Measurements from ENCODE around the gene CHDH.

Gene CHDH

DNA sequence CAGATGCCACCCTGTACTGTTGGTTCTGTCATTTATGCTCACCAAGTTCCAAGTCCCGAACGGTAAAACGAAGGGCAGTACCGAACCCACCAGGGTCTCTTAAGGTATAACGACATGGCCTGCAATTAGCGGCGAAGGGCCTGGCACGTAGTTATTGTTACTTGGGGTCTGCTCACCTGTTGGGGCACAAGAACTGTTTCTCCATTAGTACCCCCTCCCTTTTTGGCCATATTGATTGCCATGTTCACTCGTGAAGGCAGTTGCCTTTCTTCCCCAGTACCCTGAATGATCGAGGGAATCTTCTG, 584 bp upstream of the CHDH start:
- no peak for DNase-seq

DNA sequence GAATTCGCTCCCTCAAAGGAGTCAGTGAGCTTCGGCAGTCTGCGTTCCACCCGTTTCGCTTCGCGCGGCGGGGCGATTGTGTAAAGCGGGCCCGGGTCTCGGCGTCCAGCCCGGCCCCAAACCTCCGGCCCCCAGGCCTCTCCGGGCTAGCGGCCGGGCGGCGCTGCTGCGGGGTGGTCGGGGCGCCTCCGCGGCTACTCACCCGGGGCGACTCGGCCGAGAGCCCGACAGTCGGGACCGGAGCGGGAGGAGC, 412 bp downstream of the CHDH start:
- no peak for DNase-seq

DNA sequence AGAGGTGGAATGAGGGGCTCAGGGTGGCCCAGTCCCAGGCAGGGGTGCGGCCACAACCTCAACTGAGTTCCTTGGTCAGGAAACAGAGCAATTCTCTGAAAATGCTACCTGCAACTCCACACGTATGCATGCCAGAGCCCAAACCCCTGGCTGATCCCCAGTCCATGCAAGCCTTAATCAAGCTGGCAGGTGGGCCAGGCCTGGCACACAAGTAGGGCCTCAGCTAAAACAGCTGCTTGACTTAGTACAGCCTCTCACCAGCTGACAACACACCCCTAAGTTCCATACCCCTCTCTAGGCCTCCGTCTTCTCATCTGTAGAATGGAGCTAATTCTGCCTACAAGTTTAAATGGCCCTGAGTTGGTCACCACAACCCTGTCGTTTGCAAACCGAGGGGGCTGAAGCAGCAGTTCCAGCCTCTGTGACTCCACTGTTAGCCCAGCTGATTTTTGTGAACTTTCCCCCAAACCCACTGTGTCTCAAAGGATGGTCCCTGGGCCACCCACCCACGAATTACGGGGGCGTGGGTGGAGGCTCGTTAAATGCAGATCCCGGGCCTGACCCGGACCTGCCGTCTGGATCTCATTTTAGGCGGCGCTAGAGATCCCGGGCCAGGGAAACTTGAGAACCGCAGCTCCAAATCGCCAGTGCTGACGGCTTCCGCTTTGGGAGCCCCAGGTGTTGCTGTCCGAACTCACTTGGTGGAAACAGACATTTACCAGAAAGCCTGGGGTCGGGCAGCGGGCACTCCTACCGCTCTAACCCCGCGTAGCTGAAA, 927 bp downstream of the CHDH start:
- DNase-seq: no peak

DNA sequence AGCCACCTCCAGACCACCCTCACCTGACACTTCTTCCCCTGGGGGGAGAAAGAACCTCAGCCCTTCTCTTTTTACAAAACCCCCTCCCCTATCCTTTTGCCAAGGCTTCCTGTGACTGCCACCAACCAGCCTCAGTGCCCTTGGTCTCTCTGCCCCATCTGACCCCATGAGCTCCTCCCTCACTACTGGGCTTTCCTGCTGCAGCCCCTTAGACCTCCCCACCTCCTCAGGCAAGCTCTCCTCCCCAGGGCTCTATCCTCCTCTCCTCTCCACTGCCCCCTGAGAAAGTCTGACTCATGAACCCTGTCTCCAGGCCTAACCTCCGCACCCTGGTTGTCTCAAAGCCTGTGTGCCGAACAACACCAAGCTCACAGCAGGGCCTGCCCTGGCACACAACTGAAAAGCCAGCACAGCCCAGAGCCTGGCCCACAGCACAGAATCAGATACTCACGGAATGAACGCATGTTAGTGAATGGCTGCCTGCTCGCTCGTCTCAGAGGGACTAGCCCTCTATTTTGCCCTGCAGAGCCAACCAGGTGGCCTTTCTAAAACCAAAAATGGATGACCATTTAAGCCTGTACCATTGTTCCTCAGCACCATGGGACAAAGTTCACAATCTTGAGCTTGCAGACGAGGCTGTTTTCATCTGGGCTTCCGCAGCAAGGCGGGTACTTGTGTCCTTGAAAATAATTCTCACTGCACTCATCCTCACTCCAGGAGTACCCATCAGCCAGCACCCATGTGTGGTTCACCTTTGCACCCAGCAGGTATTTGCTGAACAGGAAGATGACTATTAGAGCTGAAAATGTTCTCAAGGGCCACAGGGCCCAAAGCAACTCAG, 1.7 kb downstream of the CHDH start:
- DNase-seq: no peak

DNA sequence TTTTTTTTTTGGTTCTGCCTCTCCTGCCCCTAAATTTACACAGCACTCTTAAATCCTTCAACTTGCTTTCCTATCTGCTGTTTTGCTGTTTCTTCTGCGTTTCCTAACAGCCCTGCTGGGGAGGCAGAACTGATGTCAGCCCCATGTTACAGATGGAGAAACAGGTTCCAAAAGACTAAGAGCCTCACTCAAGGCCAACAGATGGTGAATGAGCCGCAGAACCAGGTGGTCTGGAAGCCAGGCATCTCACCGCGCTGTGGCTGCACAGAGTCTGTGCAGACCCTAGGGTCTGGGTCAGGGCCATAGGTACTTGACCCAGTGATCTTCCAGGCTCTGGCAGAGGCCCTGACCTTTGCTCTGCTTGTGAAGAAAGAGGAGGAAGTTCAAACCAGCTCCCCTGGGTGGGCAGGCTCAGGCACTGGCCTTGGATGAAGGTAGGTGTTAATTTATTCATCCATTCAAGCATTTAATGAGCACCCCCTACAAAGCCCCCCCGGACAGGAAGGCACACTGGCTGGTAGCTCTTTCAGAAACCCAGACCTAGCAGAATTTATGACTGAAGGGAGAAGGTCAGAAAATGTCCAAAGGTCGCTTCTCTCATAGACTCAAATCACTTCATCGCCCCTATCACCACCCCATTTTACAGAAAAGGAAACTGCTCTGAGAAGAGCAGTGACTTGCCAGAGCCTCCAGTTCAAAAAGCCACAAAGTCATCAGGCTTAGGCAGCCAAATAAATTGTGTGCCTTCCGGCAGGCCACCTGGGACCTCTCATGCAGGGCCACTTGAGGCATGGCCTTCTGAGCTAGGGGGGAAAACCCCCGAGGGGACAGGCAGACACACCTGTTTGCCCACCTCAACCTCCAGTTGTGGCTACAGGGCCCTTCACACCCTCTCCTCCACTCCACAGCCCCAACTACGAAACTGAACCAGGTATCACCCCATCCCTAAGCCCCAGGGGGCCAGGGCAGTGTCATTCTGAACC, 2.7 kb downstream of the CHDH start:
- no peak for DNase-seq

DNA sequence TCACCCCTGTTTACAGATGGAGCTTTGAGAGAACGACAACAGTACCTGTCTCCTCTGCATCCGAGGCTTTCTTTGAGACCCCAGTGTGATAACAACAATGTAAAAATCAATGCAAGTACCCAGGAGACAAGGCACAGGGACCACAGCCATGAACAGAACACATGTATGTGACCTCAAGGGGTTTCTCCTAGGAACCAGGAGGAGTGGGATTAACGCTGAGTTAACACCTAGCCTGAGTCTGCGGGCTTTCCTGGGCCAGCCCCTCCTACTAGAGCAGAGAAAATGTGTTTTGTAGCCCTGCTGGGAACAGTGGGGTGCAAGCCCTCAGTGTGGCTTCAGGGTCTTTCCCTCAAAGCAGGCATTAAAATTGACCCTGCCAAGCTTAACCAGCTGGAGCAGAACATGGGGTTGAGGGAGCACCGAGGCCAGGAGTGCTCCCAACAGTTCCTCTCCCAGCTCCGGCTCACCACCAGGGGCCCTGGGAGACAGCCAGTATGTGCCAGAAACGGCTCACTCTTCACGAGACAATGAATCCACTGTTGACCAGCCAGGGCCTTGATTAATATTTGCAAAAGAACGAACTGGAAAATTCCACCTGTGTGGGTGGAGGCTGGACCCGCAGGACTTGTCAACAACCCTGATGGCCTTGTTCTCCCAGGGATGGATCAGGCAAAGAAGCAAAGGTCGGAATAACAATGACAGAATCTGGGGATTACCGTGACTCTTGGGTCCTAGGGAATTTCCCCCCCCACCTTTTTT, 3.6 kb downstream of the CHDH start:
- no peak for DNase-seq

DNA sequence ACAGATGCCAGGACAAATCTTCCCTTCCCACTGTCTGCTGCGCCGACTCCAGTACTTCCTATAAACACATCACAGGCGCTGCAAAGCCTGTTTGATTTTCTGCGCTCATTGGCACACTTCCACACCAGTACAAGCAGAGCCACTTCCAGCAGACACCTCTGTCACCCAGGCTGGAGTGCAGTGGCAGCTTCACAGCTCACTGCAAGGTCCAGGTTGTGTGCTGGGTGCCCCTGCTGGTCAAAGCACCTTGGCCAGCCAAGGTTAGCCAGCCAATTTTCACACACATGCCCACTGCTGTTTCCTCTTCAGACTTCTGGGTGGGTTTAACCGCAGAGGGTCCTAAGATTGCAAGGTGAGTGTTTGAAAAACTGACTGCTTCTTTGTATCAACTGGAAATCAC, 4.9 kb downstream of the CHDH start:
- no peak for DNase-seq

DNA sequence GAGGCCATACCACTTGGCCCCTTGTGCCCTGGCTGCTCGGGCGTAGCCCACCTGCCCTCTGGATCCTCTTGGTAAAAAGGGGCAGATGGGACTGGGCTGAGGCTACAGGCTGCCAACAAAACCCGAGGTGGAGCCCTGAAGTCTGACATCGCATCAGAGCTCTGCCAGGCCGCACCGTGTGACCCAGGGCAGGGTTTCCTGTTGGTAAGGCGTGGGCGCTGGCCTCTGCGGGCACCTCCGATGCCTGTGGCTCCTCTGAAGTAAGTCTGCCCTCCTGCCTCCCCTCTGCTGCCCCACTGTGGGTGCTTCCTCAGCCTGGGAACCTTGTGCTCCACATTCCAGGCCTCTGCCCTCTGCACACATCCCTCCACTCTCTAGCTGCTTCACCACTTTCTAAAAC, 8.9 kb downstream of the CHDH start:
- DNase-seq: no peak

DNA sequence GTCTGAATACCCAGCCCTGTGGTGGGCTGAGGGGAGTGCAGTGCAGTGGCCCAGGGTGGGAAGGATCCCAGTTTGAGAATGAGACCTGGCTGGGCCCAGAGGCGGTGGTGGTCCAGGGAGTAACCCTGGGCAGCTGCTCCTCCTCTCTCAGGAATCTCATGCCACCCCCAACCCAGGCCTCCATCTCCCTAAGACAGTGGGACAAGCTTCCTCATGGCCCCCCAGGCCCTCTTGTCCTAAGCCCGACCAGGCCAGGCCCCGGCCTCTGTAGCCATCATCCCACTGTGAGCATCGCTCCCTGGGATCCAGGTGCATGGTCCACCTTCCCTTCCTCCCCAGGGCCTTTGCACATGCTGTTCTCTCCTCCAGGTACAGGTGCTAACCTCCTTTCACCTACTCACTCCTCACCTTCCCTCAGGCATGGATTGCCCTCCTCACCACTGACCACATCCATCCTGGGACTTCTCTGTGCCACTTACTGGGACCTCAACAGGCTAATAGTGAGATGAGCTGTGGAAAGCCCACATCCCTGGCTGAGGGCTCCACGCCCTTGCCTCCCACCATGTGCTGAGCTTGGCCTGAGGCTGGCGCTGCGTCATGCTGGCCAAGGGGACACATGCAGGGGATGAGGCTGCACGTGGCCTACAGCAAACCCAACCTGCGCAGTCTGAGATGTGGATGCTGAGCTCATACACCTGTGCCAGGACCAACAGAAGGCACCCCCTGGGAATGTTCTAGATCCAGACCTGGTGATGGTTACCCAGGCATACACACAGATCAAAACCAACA, 9.9 kb downstream of the CHDH start:
- DNase-seq: no peak

DNA sequence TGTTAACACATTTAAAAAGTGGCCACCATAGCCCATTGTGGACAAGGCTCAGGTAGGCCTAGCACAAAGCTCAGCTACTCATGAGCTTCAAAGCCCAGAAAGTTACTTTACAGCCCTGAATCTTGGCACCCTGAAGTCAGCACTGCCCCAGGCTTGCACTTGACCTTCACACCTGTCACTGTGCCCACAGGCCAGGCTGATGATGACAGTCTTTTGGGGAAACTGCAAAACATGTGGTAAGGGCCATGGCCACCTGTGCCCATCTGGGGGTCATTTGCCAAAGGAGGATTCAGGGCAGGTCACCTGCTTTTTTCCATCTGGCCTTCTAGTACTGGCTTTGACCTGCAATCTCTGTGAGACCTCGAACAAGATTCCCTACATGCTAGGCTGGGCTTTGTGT, 11.0 kb downstream of the CHDH start:
- no peak for DNase-seq

DNA sequence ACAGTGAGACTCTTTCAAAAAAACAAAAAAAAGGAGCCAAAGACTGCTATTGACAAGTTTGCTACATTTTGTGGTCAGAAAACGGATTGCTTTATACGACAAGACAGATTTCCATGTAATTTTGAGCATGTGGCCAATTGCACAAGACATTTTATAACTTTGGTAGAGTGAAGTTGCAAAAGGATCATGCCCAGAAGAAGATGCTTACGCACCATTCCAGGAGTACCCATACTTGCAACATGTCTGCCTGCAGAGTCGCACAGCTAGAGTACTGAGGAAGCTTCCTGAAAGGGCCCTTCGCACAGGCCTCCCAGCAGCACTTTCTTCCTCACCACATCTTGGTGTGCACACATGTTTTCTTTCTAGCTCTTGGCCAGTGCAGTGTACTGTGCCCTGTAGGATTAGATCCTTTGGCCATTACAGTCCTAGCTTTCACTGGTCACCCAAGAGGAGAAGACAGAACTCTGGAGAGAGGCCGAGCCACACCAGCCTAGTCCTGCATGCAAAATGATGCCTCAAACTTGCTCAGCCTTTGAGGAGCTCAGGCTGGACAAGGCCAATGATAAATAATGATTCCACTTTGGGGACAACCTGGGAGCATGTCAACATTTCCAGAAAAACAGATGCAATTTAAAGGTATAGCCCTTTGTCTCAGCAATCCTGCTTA, 11.7 kb downstream of the CHDH start:
- no peak for DNase-seq

DNA sequence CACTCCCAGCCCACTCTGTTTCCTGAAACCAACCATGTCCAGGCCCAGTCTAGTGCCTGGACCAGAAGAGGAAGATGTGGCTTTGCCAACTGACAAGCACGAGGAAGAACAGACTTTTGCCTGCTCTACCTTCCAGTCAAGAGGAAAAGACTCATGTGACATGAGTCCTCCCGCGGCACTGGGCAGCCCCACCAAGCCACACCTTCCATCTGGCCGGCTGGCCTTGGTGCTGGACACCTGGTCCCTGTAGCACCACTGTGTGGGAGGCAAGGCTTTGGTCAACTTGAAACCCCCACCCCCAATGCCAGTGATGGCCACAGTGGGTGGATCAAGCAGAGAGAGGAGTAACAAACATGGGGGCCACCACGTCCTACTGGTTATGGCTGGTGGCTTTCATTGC, 12.5 kb downstream of the CHDH start:
- DNase-seq: no peak

DNA sequence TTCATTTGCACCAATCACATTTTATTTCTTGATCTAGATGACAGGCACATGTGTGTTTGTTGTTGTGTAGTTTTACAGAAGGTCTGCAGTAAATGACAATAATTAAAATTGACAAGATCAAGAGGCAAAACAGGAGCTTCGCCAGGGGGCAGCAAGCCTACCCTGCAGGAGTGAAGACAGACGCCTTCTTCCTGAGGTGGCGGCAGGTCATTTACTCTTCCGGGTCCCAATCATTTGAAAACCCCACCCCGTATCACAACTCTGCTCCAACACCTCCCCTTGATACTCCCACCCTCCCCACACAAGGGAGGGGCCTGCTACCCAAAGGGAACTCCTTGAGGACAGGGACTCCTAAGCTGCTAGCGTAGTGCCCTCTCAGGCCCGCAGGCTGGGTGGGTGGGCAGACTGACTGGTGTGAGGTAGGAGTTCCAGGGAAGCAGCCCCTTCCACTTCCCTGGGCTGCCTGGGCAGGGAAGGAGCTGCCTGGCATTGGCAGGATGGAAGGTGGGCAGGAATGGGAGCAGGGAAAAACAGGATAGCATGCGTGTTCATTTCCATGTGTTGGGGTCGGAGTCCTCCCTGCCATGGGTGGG, 13.1 kb downstream of the CHDH start:
- no peak for DNase-seq

DNA sequence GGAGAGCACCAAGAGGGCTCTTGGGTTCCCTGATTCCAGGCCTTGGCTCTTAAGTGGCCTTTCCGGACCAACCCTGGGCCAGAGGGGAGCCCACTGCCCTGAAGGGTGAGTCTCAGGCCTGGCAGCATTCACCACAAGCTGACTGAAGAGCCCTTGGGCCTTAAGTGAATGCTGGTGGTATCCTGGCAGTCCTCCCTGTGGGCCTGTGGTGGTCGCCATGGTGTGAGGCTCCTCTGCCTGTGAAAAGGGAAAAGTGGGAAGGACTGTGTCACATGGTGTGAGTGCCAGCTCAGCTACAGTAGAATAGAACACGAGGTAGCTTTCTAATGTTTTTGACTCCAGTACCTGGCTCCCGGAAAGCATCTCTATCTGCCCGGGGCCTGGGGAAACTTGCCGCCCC, 15.3 kb downstream of the CHDH start:
- no peak for DNase-seq

DNA sequence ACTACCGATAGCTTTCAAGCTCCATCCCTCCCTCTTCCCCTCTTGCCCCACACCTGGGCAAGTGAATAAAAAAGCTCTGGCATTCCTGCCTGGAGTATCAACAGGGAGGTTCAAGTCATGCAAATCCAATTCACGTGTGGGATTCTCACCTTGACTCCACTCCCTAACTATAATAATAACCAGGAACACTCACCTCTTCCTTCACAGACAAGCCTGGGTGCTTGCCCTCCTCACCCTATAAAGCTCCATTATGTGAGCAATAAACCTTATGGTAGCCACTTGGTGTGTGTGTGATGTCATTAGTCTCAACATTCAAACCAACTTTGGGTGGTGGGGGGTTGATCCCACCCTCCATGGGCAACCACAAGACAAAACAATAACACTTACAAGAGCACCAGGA, 16.6 kb downstream of the CHDH start:
- DNase-seq: no peak

DNA sequence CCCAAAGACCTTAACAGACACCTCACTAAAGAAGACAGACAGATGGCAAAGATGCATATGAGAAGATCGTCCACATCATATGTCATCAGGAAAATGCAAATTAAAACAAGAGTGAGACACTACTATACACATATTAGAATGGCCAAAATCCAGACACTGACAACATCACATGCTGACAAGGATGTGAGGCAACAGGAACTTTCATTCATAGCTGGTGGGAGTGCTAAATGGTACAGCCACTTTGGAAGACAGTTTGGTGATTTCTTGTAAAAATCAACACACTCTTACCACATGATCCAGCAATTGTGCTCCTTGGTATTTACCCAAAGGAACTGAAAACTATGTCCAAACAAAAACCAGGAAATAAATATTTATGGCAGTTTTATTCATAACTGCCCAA, 17.6 kb downstream of the CHDH start:
- no peak for DNase-seq

DNA sequence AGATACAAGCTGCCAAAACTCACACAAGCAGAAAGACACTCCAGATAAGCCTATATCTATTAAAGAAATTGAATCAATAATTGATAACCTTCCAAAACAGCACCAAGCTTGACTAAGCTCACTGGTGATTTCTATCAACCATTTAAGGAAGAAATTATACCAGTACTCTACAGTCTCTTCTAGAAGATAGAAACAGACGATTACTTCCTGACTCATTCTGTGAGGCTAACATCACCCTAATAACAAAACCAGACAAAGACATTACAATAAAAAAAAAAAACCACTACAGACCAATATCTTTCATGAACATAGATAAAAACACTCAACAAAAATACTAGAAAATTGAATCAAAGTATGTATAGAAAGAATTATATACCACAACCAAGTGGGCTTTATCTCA, 20.2 kb downstream of the CHDH start:
- no peak for DNase-seq

DNA sequence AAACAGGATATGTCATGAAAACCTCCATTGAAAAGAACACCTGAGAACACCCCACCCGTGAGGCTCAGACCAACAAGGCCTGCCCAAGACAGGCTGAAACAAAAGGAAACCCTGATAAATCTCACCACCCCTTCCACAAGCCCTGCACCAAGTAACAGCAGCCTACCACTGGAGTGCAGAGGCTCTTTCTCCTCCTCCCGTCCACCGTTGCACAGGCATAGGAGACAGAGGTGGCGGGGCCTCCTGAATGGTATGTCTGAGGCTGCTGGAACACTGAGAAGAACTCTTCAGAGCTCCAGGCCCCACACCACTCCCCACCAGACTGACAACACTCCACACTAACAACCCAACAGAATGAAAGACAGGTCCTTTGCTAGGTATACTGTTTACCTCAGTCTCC, 21.4 kb downstream of the CHDH start:
- DNase-seq: no peak

DNA sequence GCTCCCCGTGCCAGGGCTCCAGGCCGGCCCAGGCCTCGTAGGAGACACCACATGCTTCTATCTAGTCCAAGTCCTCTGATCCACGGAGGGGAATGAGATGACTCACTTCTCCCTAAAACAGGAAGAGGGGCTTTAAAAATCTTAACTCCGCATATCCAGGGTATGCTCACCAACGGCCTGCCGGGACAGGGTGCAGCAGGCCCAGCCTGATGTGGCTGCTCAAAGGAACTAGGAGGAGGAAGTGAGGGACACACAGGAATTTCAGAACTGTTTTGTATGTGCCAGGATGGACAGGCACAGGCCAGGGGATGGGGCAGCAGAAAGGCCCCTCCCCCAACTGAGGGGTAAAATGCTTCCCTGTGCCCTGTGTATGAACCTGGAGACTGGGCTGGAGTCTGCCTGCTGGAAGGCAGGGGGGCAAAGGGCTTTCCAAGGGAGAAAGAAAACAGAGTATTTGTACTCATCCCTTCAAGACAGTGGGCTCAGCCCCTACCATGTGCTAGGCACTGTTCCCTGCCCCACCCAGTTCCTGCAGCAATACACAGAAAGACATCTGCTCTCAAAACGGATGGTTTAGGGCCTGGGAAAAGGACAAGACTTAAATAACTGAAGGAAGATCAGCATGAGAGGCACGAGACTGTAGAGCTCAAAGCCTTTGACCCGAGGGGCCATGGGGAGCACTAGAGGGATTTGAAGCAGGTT, 22.1 kb downstream of the CHDH start:
- no peak for DNase-seq

Measured in NCI-H1436 (cell line).